GM12892 (cell line): Measurements from ENCODE around the gene PATL2.

Source experiments
- POLR2A ChIP-seq: IDR thresholded peaks from 2 replicates; pipeline ENCODE4 v1.6.1; 2011; ENCODE audit warnings: low read depth, low read length, control low read depth
- POLR2AphosphoS5 ChIP-seq: IDR thresholded peaks from 2 replicates; pipeline ENCODE4 v1.6.1; 2011; ENCODE audit warnings: low read depth, low read length, control low read depth
- TAF1 ChIP-seq: IDR thresholded peaks from 2 replicates; pipeline ENCODE4 v1.6.1; 2011; ENCODE audit warnings: low read depth, mild to moderate bottlenecking, control low read depth, low read length, borderline replicate concordance

GRCh38 chr15:44735482-44736180 is 24.5 kb upstream of the PATL2 start:
- no peak for TF ChIP-seq POLR2A
- no peak for TF ChIP-seq TAF1
- TF ChIP-seq POLR2AphosphoS5, result no peak; the same call in 1 of the 2 replicates
